DND-41 (cell line): ENCODE data around the gene ATXN7L1.

ENCODE experiments used
- EZH2 ChIP-seq: IDR thresholded peaks from 3 replicates; pipeline ENCODE4 v1.6.1; 2012; ENCODE audit warnings: borderline replicate concordance, low read depth, mild to moderate bottlenecking, moderate library complexity, low read length, inconsistent platforms; ENCODE audit not compliant: severe bottlenecking
- TF ChIP-seq, protein P1 (sequence below): IDR thresholded peaks from 2 replicates; pipeline ENCODE4 v1.5.1; 2012; ENCODE audit warnings: borderline replicate concordance, low read length, moderate library complexity, mild to moderate bottlenecking; ENCODE audit not compliant: poor library complexity, severe bottlenecking; ENCODE audit errors: extremely low read depth

DNA sequence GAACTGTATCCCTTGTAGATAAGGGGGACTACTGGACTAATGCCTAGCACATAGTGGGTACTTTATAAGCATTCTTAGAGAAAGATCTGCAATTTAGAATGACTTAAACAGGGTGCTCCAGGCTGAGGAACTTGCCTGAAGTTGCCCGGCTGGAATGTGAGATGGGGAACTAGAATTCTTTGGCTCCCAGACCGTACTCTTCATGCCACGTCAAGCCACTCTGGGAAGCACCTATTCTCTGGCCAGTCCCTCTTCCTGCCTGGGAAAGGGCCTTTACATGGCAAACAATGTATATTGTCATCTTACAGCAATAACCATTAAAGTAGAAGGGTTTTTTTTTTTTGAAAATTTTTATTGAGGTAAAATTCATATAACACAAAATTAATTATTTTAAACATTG, 34.5 kb downstream of the ATXN7L1 start:
- TF ChIP-seq, protein P1, sequence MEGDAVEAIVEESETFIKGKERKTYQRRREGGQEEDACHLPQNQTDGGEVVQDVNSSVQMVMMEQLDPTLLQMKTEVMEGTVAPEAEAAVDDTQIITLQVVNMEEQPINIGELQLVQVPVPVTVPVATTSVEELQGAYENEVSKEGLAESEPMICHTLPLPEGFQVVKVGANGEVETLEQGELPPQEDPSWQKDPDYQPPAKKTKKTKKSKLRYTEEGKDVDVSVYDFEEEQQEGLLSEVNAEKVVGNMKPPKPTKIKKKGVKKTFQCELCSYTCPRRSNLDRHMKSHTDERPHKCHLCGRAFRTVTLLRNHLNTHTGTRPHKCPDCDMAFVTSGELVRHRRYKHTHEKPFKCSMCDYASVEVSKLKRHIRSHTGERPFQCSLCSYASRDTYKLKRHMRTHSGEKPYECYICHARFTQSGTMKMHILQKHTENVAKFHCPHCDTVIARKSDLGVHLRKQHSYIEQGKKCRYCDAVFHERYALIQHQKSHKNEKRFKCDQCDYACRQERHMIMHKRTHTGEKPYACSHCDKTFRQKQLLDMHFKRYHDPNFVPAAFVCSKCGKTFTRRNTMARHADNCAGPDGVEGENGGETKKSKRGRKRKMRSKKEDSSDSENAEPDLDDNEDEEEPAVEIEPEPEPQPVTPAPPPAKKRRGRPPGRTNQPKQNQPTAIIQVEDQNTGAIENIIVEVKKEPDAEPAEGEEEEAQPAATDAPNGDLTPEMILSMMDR: no peak
- TF ChIP-seq EZH2: no peak
